Measurements from ENCODE around the gene VWA5B1.

VWA5B1 gene

DNA sequence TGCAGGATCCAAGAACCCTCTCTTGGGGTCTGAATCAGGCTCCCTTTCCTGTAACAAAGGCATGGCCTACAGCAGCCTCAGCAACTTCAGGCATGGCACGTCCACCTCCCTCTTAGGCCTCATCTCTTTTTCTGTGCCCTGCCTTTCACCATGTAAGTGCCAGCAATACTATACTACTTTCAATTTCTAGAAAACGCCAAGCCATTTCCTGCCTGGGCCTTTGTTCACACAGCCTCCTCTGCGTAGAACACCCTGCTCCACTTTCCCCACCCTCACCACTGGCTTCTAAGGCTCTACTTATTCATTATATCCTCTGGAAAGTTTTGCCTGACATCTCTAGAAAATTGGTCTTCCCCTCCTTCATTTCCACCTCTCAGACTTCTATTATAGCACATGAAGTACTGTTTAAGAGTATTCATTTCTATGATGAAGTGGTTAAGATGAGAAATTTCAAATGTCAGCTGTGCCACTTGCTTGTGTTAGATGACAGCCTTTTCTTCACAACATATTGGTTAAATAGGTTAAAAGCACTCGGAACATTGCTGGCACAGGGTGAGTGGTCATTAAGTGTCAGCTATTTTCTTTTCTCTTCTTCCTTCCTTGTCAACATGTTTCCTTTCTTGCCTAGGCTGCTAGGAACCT lies 41.6 kb upstream of the VWA5B1 start:
- no peak for DNase-seq (ENCODE audit: low read depth in 1 of 2, low spot score in 1 of 2)
- TF ChIP-seq, protein P1, sequence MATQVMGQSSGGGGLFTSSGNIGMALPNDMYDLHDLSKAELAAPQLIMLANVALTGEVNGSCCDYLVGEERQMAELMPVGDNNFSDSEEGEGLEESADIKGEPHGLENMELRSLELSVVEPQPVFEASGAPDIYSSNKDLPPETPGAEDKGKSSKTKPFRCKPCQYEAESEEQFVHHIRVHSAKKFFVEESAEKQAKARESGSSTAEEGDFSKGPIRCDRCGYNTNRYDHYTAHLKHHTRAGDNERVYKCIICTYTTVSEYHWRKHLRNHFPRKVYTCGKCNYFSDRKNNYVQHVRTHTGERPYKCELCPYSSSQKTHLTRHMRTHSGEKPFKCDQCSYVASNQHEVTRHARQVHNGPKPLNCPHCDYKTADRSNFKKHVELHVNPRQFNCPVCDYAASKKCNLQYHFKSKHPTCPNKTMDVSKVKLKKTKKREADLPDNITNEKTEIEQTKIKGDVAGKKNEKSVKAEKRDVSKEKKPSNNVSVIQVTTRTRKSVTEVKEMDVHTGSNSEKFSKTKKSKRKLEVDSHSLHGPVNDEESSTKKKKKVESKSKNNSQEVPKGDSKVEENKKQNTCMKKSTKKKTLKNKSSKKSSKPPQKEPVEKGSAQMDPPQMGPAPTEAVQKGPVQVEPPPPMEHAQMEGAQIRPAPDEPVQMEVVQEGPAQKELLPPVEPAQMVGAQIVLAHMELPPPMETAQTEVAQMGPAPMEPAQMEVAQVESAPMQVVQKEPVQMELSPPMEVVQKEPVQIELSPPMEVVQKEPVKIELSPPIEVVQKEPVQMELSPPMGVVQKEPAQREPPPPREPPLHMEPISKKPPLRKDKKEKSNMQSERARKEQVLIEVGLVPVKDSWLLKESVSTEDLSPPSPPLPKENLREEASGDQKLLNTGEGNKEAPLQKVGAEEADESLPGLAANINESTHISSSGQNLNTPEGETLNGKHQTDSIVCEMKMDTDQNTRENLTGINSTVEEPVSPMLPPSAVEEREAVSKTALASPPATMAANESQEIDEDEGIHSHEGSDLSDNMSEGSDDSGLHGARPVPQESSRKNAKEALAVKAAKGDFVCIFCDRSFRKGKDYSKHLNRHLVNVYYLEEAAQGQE (IDR thresholded peaks at IDR 0.05; ENCODE audit: insufficient replicate concordance, low read depth), result no peak
- TF ChIP-seq POLR2AphosphoS5 (IDR thresholded peaks at IDR 0.05; ENCODE audit: low read depth) (no peak), SPI1 (IDR thresholded peaks at IDR 0.05; ENCODE audit: borderline replicate concordance, low read depth) (no peak), GABPA (IDR thresholded peaks at IDR 0.05; ENCODE audit: low read depth) (no peak)
- TF ChIP-seq, protein P2, sequence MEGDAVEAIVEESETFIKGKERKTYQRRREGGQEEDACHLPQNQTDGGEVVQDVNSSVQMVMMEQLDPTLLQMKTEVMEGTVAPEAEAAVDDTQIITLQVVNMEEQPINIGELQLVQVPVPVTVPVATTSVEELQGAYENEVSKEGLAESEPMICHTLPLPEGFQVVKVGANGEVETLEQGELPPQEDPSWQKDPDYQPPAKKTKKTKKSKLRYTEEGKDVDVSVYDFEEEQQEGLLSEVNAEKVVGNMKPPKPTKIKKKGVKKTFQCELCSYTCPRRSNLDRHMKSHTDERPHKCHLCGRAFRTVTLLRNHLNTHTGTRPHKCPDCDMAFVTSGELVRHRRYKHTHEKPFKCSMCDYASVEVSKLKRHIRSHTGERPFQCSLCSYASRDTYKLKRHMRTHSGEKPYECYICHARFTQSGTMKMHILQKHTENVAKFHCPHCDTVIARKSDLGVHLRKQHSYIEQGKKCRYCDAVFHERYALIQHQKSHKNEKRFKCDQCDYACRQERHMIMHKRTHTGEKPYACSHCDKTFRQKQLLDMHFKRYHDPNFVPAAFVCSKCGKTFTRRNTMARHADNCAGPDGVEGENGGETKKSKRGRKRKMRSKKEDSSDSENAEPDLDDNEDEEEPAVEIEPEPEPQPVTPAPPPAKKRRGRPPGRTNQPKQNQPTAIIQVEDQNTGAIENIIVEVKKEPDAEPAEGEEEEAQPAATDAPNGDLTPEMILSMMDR (IDR thresholded peaks at IDR 0.05; ENCODE audit: insufficient read depth, low read length), result no peak
- H3K27ac ChIP-seq (replicated peaks), result no peak overlapping the region
- no peak overlapping the region for H3K4me3 ChIP-seq (replicated peaks; ENCODE audit: insufficient read depth, low read length)
- peaks cover 9% of the 10 kb centered on the region for H3K27me3 ChIP-seq (ENCODE audit: insufficient read depth, poor library complexity, severe bottlenecking)

DNA sequence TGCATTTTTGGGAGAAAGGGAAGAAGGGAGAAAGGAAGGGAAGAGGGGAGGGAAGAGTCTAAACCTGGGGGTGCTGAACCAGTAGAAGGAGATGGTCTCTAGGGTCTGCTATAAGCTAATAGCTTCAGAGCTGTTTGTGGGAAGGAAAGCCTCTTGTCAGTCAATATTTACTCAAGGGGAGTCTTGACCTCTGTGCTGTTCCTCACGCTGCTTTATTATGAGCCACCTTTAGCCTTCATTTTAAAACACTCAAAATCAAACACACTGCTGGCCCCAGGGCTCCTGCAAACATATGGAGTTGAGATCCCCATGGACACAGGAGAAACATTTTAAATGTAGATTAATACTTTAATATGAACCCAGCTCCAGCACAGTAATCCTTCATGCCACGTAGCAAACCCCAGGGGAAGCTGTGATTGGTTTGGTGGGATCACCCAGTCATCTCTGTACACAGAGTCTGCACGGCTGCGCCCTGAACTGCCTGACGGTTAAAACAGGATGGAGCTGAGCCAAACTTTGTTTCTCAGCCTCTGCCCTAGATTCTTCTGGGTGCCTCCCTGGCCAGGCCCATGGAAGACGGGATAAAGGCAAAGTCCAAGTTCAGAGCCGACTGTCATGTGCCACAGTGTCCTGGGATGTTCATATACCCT lies 40.2 kb upstream of the VWA5B1 start:
- Histone ChIP-seq H3K27ac (replicated peaks) (no peak overlapping the region), H3K4me3 (replicated peaks; ENCODE audit: insufficient read depth, low read length) (no peak overlapping the region), H3K27me3 (ENCODE audit: insufficient read depth, poor library complexity, severe bottlenecking) (peaks cover 9% of the 10 kb centered on the region)
- no peak for DNase-seq (ENCODE audit: low read depth in 1 of 2, low spot score in 1 of 2)
- TF ChIP-seq GABPA (IDR thresholded peaks at IDR 0.05; ENCODE audit: low read depth) (no peak), POLR2AphosphoS5 (IDR thresholded peaks at IDR 0.05; ENCODE audit: low read depth) (no peak), SPI1 (IDR thresholded peaks at IDR 0.05; ENCODE audit: borderline replicate concordance, low read depth) (no peak)
- TF ChIP-seq, protein P2 (IDR thresholded peaks at IDR 0.05; ENCODE audit: insufficient read depth, low read length), result no peak
- TF ChIP-seq, protein P1 (IDR thresholded peaks at IDR 0.05; ENCODE audit: insufficient replicate concordance, low read depth), result no peak

DNA sequence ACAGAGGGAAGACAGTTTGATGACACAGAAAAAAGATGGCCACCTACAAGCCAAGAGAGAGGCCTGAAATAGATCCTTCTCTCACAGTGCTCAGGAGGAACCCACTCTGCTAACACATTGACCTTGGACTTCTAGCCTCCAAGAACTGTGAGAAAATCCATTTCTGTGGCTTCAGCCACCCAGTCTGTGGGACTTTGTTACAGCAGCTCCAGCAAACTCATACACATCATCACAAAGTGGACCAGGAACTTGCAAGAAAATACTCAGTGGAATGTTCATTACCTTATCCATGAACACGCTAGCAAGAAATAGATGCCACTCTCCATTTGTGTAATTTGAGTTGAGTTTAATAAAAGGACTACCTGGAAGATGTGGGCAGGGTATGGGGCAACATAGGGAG lies 38.1 kb upstream of the VWA5B1 start:
- no peak overlapping the region for H3K27ac ChIP-seq (replicated peaks)
- TF ChIP-seq, protein P2 (IDR thresholded peaks at IDR 0.05; ENCODE audit: insufficient read depth, low read length), result no peak
- TF ChIP-seq, protein P1 (IDR thresholded peaks at IDR 0.05; ENCODE audit: insufficient replicate concordance, low read depth), result no peak
- TF ChIP-seq SPI1 (IDR thresholded peaks at IDR 0.05; ENCODE audit: borderline replicate concordance, low read depth) (no peak), POLR2AphosphoS5 (IDR thresholded peaks at IDR 0.05; ENCODE audit: low read depth) (no peak), GABPA (IDR thresholded peaks at IDR 0.05; ENCODE audit: low read depth) (no peak)
- DNase-seq (ENCODE audit: low read depth in 1 of 2, low spot score in 1 of 2), result no peak

More for the DNA sequence above, 38.1 kb upstream of the VWA5B1 start:
- H3K4me3 ChIP-seq (replicated peaks; ENCODE audit: insufficient read depth, low read length), result no peak overlapping the region
- H3K27me3 ChIP-seq (ENCODE audit: insufficient read depth, poor library complexity, severe bottlenecking), result peaks cover 12% of the 10 kb centered on the region

Data from HL-60 (cell line).